Measurements from ENCODE around the gene DAND5. TPM values are rescaled to one million over a fixed set of nuclear protein-coding genes. Genes with fewer than 3 reads are reported as not detected.
"Not testable (repeated sequence)": the region's sequence is repeated elsewhere in the genome, so short reads cannot be mapped to it uniquely, and the experiment has no call there.

DAND5 gene
- total RNA-seq, 1 experiment from 2014 or later = 0.17 TPM

DNA sequence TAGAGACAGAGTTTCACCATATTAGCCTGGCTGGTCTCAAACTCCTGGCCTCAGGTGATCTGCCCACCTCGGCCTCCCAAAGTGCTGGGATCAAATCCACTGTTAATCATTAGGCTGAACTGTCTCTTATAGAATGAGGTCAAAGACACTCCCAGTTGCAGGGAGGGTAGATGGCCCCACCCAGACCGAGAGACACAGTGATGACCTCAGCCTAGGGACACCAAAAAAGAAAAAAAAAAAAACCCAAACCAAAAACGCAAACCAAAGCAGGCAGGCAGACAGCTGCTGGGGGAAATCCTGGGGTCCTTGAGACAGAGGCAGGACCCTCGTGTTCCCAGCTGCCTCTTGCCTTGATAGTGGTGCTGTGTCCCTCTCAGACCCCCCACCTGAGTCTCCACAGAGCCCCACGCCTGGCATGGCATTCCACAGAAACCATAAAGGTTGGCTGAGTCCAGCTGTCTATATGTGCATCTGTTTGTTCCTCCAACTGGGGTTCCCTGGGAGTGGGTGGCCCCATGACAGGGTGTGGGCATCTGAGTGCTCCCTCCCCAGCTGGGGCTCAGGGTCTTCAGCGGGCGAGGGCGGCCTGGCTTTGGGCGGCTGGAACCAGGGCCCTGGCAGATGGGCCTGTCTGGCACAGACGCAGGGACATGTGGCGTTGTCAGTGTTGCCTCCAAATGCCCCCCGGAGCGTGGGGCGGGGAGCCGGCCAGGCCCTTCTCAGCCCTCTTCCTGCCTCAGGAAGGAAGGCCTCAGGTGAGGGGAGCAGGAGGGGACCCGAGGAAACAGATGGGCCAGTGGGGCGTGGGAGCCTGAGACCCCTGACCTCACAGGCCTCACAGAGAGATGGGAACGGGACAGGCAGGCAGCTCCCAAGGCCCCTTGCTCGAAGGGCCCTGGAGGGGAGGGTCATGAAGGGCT lies 5.2 kb downstream of the DAND5 start:
- no peaks in the 10 kb centered on the region for H3K9me3 ChIP-seq (ENCODE audit: low read depth, low read length, poor library complexity, severe bottlenecking)
- no peak overlapping the region for H3K27ac ChIP-seq (ENCODE audit: low read depth, low read length, poor library complexity, severe bottlenecking)
- TF ChIP-seq, protein P1, sequence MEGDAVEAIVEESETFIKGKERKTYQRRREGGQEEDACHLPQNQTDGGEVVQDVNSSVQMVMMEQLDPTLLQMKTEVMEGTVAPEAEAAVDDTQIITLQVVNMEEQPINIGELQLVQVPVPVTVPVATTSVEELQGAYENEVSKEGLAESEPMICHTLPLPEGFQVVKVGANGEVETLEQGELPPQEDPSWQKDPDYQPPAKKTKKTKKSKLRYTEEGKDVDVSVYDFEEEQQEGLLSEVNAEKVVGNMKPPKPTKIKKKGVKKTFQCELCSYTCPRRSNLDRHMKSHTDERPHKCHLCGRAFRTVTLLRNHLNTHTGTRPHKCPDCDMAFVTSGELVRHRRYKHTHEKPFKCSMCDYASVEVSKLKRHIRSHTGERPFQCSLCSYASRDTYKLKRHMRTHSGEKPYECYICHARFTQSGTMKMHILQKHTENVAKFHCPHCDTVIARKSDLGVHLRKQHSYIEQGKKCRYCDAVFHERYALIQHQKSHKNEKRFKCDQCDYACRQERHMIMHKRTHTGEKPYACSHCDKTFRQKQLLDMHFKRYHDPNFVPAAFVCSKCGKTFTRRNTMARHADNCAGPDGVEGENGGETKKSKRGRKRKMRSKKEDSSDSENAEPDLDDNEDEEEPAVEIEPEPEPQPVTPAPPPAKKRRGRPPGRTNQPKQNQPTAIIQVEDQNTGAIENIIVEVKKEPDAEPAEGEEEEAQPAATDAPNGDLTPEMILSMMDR (conservative IDR thresholded peaks at IDR 0.05; ENCODE audit: low read depth, low read length) = no peak
- no peak for TF ChIP-seq EZH2 (IDR thresholded peaks at IDR 0.05; ENCODE audit: borderline replicate concordance, low read depth, low read length, poor library complexity, severe bottlenecking)
- no peak for DNase-seq (ENCODE audit: low spot score)
- POLR2A ChIA-PET (ENCODE audit: low non-redundant PET) = interaction anchor here (0.6 kb wide), 2 partner anchors 41 to 127 kb away, joined by 4 to 5 read pairs; partner anchors contain the start of gene FARSA
- CTCF ChIA-PET = interaction anchor here (0.6 to 1.2 kb wide), 2 partner anchors 11 to 119 kb away, joined by 4 to 7 read pairs; no protein-coding TSS in a partner anchor
- intact Hi-C loops (cut with micrococcal nuclease; ENCODE audit: unreplicated experiment) = loop anchor here (5.0 to 10.0 kb wide), 3 partner anchors 288 to 620 kb away; no protein-coding TSS in a partner anchor
- H3K4me1 ChIP-seq (ENCODE audit: insufficient read depth, low read length, poor library complexity, severe bottlenecking) = no peaks in the 10 kb centered on the region
- BruUV-seq (replicated peaks) = no TSS peak
- H3K36me3 ChIP-seq (ENCODE audit: insufficient read depth, low read length, poor library complexity, severe bottlenecking) = no peaks in the 10 kb centered on the region
- no peaks in the 10 kb centered on the region for H3K27me3 ChIP-seq (replicated peaks; ENCODE audit: insufficient read depth, low read depth, low read length, poor library complexity)
- no peak overlapping the region for H3K4me3 ChIP-seq (ENCODE audit: low read depth, low read length, poor library complexity, severe bottlenecking)

DNA sequence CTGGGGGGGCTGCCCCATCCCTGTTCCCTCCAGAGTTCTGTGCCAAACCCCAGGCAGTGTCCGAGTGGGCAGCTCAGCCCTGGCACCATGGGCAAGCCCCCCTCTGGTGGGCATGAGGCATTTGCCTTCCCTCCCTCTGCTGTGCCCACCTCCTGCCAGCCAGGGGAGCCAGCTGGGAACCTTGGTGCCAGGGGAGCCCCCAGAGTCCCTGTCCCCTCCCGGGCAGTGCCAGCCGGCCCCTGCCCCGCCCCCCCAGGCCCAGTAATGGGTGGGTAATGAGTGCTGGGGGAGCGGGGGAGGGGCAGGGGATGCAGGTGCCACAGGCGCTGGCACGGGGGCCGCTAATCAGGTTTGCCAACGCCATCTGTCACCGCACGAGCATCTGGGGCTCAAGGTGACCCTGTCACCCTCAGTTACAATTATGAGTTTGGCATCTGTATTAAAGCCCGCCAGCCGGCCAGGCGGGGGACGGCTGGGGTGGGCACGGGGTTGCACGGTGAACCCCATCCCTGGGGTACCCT lies 5.9 kb downstream of the DAND5 start:
- Histone ChIP-seq H3K27me3 (replicated peaks; ENCODE audit: insufficient read depth, low read depth, low read length, poor library complexity) (no peaks in the 10 kb centered on the region), H3K27ac (ENCODE audit: low read depth, low read length, poor library complexity, severe bottlenecking) (no peak overlapping the region), H3K9me3 (ENCODE audit: low read depth, low read length, poor library complexity, severe bottlenecking) (no peaks in the 10 kb centered on the region), H3K36me3 (ENCODE audit: insufficient read depth, low read length, poor library complexity, severe bottlenecking) (no peaks in the 10 kb centered on the region), H3K4me3 (ENCODE audit: low read depth, low read length, poor library complexity, severe bottlenecking) (no peak overlapping the region), H3K4me1 (ENCODE audit: insufficient read depth, low read length, poor library complexity, severe bottlenecking) (no peaks in the 10 kb centered on the region)
- CTCF ChIA-PET = interaction anchor here (2.9 kb wide), 1 partner anchor 10 kb away, joined by 17 read pairs; no protein-coding TSS in a partner anchor
- POLR2A ChIA-PET (ENCODE audit: low non-redundant PET) = no interaction called here
- TF ChIP-seq, protein P1 (conservative IDR thresholded peaks at IDR 0.05; ENCODE audit: low read depth, low read length) = no peak
- TF ChIP-seq EZH2 (IDR thresholded peaks at IDR 0.05; ENCODE audit: borderline replicate concordance, low read depth, low read length, poor library complexity, severe bottlenecking) = no peak
- no peak for DNase-seq (ENCODE audit: low spot score)
- no TSS peak for BruUV-seq (replicated peaks)
- intact Hi-C loops (cut with micrococcal nuclease; ENCODE audit: unreplicated experiment) = loop anchor here (5.0 to 10.0 kb wide), 3 partner anchors 287 to 620 kb away; no protein-coding TSS in a partner anchor

DNA sequence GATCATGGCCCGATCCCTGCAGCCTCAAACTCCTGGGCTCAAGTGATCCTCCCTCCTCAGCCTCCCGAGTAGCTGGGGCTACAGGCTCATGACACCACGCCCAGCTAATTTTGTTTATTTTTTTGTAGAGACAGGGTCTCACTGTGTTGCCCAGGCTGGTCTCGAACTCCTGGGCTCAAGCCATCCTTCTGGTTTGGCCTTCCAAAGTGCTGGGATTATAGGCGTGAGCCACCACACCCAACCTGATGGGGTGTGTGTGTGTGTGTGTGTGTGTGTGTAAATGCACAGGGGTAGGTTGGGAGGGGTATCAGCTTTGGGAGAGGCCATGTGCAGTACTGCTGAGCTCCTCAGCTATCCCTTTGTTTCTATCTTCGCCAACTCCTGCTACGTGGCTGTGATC lies 6.7 kb downstream of the DAND5 start:
- DNase-seq (ENCODE audit: low spot score); H3K4me3 ChIP-seq (ENCODE audit: low read depth, low read length, poor library complexity, severe bottlenecking); H3K4me1 ChIP-seq (ENCODE audit: insufficient read depth, low read length, poor library complexity, severe bottlenecking); POLR2A ChIA-PET (ENCODE audit: low non-redundant PET); H3K27me3 ChIP-seq (replicated peaks; ENCODE audit: insufficient read depth, low read depth, low read length, poor library complexity); H3K9me3 ChIP-seq (ENCODE audit: low read depth, low read length, poor library complexity, severe bottlenecking); BruUV-seq (replicated peaks); H3K27ac ChIP-seq (ENCODE audit: low read depth, low read length, poor library complexity, severe bottlenecking); H3K36me3 ChIP-seq (ENCODE audit: insufficient read depth, low read length, poor library complexity, severe bottlenecking): not testable (repeated sequence)
- CTCF ChIA-PET = interaction anchor here (0.9 to 2.9 kb wide), 3 partner anchors 11 to 202 kb away, joined by 3 to 17 read pairs (median 5); no protein-coding TSS in a partner anchor
- intact Hi-C loops (cut with micrococcal nuclease; ENCODE audit: unreplicated experiment) = loop anchor here (5.0 to 10.0 kb wide), 3 partner anchors 286 to 619 kb away; no protein-coding TSS in a partner anchor

Data from A673 (cell line).